SK-N-SH treated with all-trans-retinoic acid at 6 μM for 48 hours (cell line): ENCODE data around the gene TKT.
A peak's percentile ranks its signal among the peaks of the same experiment; 100 is the strongest.

Experiments used
- ATAC-seq: fragments of 200-7000 bp; cut with Tn5 transposase; 3 replicates; pipeline ENCODE4 v1.9.1; 2020; ENCODE audit warnings: mild to moderate bottlenecking, moderate library complexity
- ARNTL ChIP-seq: fragments of 450-650 bp; formaldehyde crosslinking; IDR thresholded peaks from 2 replicates; pipeline ENCODE4 v1.5.0; 2020; ENCODE audit warnings: low read depth, mild to moderate bottlenecking, moderate library complexity, borderline replicate concordance
- BACH2 ChIP-seq: fragments of 250-450 bp; sonication (Bioruptor Pico); IDR thresholded peaks from 2 replicates; pipeline ENCODE4 v1.9.0; 2021; ENCODE audit warnings: mild to moderate bottlenecking, borderline replicate concordance
- CREB5 ChIP-seq: fragments of 250-450 bp; sonication (Bioruptor Pico); IDR thresholded peaks from 2 replicates; pipeline ENCODE4 v1.5.1; 2020; ENCODE audit warnings: low read depth, mild to moderate bottlenecking, moderate library complexity
- CSDC2 ChIP-seq: fragments of 250-450 bp; sonication (Bioruptor Pico); IDR thresholded peaks from 2 replicates; pipeline ENCODE4 v1.5.0; 2020; ENCODE audit warnings: mild to moderate bottlenecking, moderate library complexity
- CSRNP3 ChIP-seq: fragments of 250-450 bp; sonication (Bioruptor Pico); IDR thresholded peaks from 2 replicates; pipeline ENCODE4 v1.5.1; 2021; ENCODE audit warnings: mild to moderate bottlenecking, moderate library complexity
- ESRRG ChIP-seq: fragments of 250-450 bp; sonication (Bioruptor Pico); IDR thresholded peaks from 2 replicates; pipeline ENCODE4 v1.6.1; 2021; ENCODE audit warnings: mild to moderate bottlenecking
- GLIS3 ChIP-seq: fragments of 250-450 bp; sonication (Bioruptor Pico); IDR thresholded peaks from 2 replicates; pipeline ENCODE4 v1.5.0; 2020; ENCODE audit warnings: mild to moderate bottlenecking, moderate library complexity
- ISL1 ChIP-seq: fragments of 250-450 bp; sonication (Bioruptor Pico); IDR thresholded peaks from 2 replicates; pipeline ENCODE4 v2.1.2; 2022; ENCODE audit warnings: mild to moderate bottlenecking, moderate library complexity
- OSR1 ChIP-seq: fragments of 250-450 bp; sonication (Bioruptor Pico); IDR thresholded peaks from 2 replicates; pipeline ENCODE4 v1.8.0; 2022; ENCODE audit warnings: moderate library complexity, mild to moderate bottlenecking, inconsistent platforms
- POU6F1 ChIP-seq: fragments of 250-450 bp; sonication (Bioruptor Pico); IDR thresholded peaks from 2 replicates; pipeline ENCODE4 v1.8.0; 2021; ENCODE audit warnings: low read depth, mild to moderate bottlenecking, moderate library complexity, borderline replicate concordance
- PPARA ChIP-seq: fragments of 250-450 bp; sonication (Bioruptor Pico); IDR thresholded peaks from 2 replicates; pipeline ENCODE4 v1.5.0; 2020; ENCODE audit warnings: mild to moderate bottlenecking, borderline replicate concordance
- RARB ChIP-seq: fragments of 250-450 bp; sonication (Bioruptor Pico); IDR thresholded peaks from 2 replicates; pipeline ENCODE4 v1.8.0; 2021; ENCODE audit warnings: mild to moderate bottlenecking, moderate library complexity
- SNAI2 ChIP-seq: fragments of 250-450 bp; sonication (Bioruptor Pico); IDR thresholded peaks from 2 replicates; pipeline ENCODE4 v1.5.0; 2020; ENCODE audit warnings: mild to moderate bottlenecking, moderate library complexity
- TCF4 ChIP-seq: fragments of 250-450 bp; sonication (Bioruptor Pico); IDR thresholded peaks from 2 replicates; pipeline ENCODE4 v1.8.0; 2021; ENCODE audit warnings: mild to moderate bottlenecking, moderate library complexity, borderline replicate concordance
- TOX ChIP-seq: fragments of 250-450 bp; sonication (Bioruptor Pico); IDR thresholded peaks from 2 replicates; pipeline ENCODE4 v1.8.0; 2021; ENCODE audit warnings: mild to moderate bottlenecking, moderate library complexity, borderline replicate concordance
- ZFP30 ChIP-seq: fragments of 450-650 bp; formaldehyde crosslinking; IDR thresholded peaks from 2 replicates; pipeline ENCODE4 v1.5.0; 2022; ENCODE audit warnings: mild to moderate bottlenecking, moderate library complexity
- ZNF565 ChIP-seq: fragments of 450-650 bp; formaldehyde crosslinking; conservative IDR thresholded peaks from 2 replicates; pipeline ENCODE4 v1.5.0; 2020; ENCODE audit warnings: low read depth, mild to moderate bottlenecking, moderate library complexity
- ZNF70 ChIP-seq: fragments of 450-650 bp; formaldehyde crosslinking; IDR thresholded peaks from 2 replicates; pipeline ENCODE4 v1.5.0; 2020; ENCODE audit warnings: mild to moderate bottlenecking, moderate library complexity
- TF ChIP-seq, protein P1 (sequence below): fragments of 250-450 bp; sonication (Bioruptor Pico); IDR thresholded peaks from 2 replicates; pipeline ENCODE4 v1.8.0; 2020; ENCODE audit warnings: mild to moderate bottlenecking, moderate library complexity, borderline replicate concordance
- TF ChIP-seq, protein P2 (sequence below): fragments of 250-450 bp; sonication (Bioruptor Pico); IDR thresholded peaks from 2 replicates; pipeline ENCODE4 v1.5.0; 2020; ENCODE audit warnings: mild to moderate bottlenecking, moderate library complexity

The TKT gene

DNA sequence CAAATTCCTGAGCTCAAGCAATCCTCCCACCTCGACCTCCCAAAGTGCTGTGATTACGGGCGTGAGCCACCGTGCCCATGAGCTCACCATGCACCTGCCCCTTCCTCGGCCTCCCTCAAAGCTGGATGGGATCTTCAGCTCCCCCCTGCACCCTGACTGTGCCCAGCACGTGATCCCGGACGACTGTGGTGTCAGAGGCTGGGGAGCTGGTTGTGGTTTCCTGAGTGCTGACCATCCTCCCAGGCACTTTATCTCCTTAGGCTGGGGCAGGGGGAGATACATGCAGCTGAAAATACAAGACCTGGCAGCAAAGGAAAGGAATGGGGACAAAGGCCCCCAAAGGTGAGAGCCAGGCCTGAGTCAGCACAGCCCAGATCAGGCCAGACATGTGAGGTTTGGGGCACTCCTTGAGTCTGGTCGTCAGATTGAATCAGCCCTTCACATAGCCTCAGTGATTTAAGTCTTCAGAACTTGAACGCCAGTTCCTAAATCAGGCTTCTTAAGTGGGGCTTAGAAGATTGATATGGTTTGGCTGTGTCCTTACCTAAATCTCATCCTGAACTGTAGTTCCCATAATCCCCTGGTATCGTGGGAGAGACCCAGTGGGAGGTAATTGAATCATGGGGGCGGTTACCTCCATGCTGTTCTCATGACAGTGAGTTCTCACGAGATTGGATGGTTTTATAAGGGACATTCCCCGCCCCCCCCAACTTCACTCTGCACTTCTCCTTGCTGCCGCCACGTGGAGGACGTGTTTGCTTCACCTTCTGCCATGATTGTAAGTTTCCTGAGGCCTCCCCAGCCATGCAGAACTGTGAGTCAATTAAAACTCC lies 59.0 kb downstream of the TKT start:
- TF ChIP-seq ISL1 (CRISPR knock-in tag) = no peak
- TF ChIP-seq RARB (CRISPR knock-in tag) = no peak
- TF ChIP-seq CSRNP3 (CRISPR knock-in tag) = no peak
- TF ChIP-seq ZNF565 (CRISPR knock-in tag) = no peak
- TF ChIP-seq ZNF70 = no peak
- TF ChIP-seq ESRRG (CRISPR knock-in tag) = no peak
- no peak for TF ChIP-seq CREB5 (CRISPR knock-in tag)
- no peak for TF ChIP-seq TCF4 (CRISPR knock-in tag)
- no peak for TF ChIP-seq CSDC2 (CRISPR knock-in tag)
- no peak for TF ChIP-seq GLIS3 (CRISPR knock-in tag)
- TF ChIP-seq BACH2 (CRISPR knock-in tag) = no peak
- ATAC-seq = no peak

DNA sequence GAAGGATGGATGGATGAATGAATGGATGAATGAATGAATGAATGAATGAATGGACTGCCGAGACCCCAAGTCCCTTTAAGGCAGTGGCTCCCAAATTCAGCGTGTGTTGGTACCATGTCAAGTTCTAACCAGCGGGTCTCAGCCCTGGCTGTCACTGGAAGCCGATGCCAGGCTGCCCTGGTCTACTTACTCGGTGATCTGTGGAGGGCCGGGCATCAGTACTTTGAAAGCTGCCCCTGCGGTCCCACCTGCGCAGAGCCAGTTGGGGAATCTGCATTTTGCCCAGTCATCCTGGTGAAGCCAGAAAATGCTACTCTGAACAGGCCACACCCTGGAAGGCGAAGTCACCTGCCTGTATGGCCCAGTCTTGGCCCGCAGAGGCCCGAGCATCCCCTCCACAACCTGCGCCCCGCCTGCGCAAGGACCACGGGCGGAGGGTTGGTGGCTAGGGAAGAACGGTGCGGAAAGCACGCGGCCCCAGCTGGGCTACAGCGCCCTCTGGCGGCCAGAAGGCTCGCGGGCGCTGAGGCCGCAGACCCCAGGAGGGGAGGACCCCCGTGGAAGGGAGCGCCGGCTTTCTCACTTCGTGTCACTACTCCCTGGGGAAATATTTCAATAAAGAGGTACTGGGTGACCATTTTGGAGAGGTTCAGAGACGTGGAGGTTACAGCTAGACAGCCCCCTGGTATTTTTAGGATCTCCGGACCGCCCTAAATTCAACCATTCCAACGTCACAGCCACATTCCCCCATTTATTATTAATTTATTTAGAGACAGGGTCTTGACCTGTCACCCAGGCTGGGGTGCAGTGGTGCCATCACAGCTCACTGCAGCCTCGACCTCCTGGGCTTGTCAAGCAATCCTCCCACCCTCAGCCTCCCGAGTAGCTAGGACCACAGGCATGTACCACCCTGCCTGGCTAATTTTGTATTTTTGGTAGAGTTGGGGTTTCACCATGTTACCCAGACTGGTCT lies 59.9 kb downstream of the TKT start:
- TF ChIP-seq ESRRG (CRISPR knock-in tag) (no peak), ISL1 (CRISPR knock-in tag) (no peak), SNAI2 (CRISPR knock-in tag) (no peak), OSR1 (CRISPR knock-in tag) (no peak), POU6F1 (CRISPR knock-in tag) (no peak), ZFP30 (no peak)
- peak; percentile 86 for ATAC-seq

DNA sequence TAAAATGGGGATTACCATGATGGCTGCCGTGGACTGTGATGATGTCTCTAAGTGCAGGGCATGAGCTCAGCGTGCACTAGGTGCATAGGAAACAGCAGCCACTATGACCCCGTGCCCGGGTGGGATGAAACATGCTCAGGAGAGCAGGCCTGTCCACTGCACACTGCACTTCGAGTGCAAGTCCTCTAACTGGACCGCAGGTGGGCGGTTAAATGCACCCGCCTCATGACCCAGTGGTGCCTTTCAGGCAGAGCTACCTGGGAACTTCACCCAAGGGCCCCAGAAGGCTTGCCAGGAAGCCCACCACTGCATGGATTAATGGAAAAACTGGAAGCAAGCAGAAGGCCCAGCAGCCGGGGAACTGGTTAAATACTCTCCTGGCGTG lies 60.8 kb downstream of the TKT start:
- ATAC-seq = no peak
- TF ChIP-seq OSR1 (CRISPR knock-in tag) (no peak), POU6F1 (CRISPR knock-in tag) (no peak), PPARA (CRISPR knock-in tag) (no peak), TOX (CRISPR knock-in tag) (no peak), ZNF70 (no peak), ARNTL (CRISPR knock-in tag) (no peak)
- TF ChIP-seq, protein P1, sequence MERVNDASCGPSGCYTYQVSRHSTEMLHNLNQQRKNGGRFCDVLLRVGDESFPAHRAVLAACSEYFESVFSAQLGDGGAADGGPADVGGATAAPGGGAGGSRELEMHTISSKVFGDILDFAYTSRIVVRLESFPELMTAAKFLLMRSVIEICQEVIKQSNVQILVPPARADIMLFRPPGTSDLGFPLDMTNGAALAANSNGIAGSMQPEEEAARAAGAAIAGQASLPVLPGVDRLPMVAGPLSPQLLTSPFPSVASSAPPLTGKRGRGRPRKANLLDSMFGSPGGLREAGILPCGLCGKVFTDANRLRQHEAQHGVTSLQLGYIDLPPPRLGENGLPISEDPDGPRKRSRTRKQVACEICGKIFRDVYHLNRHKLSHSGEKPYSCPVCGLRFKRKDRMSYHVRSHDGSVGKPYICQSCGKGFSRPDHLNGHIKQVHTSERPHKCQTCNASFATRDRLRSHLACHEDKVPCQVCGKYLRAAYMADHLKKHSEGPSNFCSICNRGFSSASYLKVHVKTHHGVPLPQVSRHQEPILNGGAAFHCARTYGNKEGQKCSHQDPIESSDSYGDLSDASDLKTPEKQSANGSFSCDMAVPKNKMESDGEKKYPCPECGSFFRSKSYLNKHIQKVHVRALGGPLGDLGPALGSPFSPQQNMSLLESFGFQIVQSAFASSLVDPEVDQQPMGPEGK (CRISPR knock-in tag) = no peak
- TF ChIP-seq, protein P2, sequence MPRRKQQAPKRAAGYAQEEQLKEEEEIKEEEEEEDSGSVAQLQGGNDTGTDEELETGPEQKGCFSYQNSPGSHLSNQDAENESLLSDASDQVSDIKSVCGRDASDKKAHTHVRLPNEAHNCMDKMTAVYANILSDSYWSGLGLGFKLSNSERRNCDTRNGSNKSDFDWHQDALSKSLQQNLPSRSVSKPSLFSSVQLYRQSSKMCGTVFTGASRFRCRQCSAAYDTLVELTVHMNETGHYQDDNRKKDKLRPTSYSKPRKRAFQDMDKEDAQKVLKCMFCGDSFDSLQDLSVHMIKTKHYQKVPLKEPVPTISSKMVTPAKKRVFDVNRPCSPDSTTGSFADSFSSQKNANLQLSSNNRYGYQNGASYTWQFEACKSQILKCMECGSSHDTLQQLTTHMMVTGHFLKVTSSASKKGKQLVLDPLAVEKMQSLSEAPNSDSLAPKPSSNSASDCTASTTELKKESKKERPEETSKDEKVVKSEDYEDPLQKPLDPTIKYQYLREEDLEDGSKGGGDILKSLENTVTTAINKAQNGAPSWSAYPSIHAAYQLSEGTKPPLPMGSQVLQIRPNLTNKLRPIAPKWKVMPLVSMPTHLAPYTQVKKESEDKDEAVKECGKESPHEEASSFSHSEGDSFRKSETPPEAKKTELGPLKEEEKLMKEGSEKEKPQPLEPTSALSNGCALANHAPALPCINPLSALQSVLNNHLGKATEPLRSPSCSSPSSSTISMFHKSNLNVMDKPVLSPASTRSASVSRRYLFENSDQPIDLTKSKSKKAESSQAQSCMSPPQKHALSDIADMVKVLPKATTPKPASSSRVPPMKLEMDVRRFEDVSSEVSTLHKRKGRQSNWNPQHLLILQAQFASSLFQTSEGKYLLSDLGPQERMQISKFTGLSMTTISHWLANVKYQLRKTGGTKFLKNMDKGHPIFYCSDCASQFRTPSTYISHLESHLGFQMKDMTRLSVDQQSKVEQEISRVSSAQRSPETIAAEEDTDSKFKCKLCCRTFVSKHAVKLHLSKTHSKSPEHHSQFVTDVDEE (CRISPR knock-in tag) = no peak
- TF ChIP-seq, all 23 proteins: peak for 0
